ENCODE results near the gene OCA2. TPM values are rescaled to one million over a fixed set of nuclear protein-coding genes. Genes with fewer than 3 reads are reported as not detected.

The OCA2 gene
- total and polyA plus RNA-seq, 2 of the 4 experiments (the other 2 are of a cell fraction) = under 0.01 to 0.03 TPM

DNA sequence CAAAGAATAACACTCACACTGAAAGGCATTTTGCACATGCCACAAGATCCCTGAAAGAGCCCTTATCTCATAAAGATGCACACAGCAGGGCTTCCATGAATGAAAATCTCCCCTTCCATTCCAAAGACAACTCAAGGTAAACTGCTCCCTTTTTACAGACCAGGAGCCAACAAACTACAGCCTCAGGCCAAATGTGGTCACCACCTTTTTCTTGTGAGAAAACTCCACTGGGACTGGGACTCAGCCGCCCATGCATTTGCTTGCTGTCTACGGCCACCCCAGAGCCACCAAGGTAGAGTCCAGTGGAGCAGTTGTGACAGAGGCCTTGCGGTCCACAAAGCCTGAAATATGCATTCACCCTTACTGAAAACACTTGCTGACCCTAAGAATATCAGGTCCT is 334.8 kb downstream of the OCA2 start:
- H3K27ac ChIP-seq (ENCODE audit: insufficient read depth, low read length) = no peak overlapping the region
- ATAC-seq (ENCODE audit: low read depth) (no peak), DNase-seq (no peak)
- H4K5ac ChIP-seq (ENCODE audit: low read depth, low read length) = no peak overlapping the region
- H3K4me1 ChIP-seq (ENCODE audit: control insufficient read depth, insufficient read depth, low read length) = no peaks in the 10 kb centered on the region
- no peaks in the 10 kb centered on the region for H3K9me1 ChIP-seq (ENCODE audit: insufficient read depth, low read length)
- intact Hi-C loops (cut with micrococcal nuclease) (no loop called here), in situ Hi-C loops (cut with MboI; ENCODE audit: low sequenced_read_pairs) (no loop called here), dilution Hi-C loops (cut with HindIII; ENCODE audit: low sequenced_read_pairs, unreplicated experiment) (no loop called here)
- no peak overlapping the region for H2AK9ac ChIP-seq (replicated peaks; ENCODE audit: low read depth, low read length, poor library complexity)
- no peak overlapping the region for H2AK5ac ChIP-seq (ENCODE audit: low read depth, low read length)
- peaks cover 19% of the 10 kb centered on the region for H3K9me3 ChIP-seq (ENCODE audit: control insufficient read depth, insufficient read depth, low read length)
- WGBS, 2 experiments (ENCODE audit: extremely low coverage in 2 of 2, insufficient read length in 1 of 2) = no CpG with 5 or more reads among the region's 3 CpGs
- H3K14ac ChIP-seq (replicated peaks; ENCODE audit: low read depth, low read length) = no peak overlapping the region
- H3K56ac ChIP-seq (ENCODE audit: extremely low read depth, insufficient read depth, low read length) = no peak overlapping the region
- CTCF ChIA-PET = no interaction called here
- H3K27me3 ChIP-seq (ENCODE audit: control insufficient read depth, insufficient read depth, low read length) = no peaks in the 10 kb centered on the region
- TF ChIP-seq NFE2L2 (IDR thresholded peaks at IDR 0.05; ENCODE audit: low read depth, low read length) = no peak
- TF ChIP-seq FOS (IDR thresholded peaks at IDR 0.05; ENCODE audit: low read depth, low read length) = no peak
- TF ChIP-seq MAFK (IDR thresholded peaks at IDR 0.05; ENCODE audit: low read depth, low read length) = no peak
- TF ChIP-seq RFX5 (IDR thresholded peaks at IDR 0.05; ENCODE audit: low read depth, low read length) = no peak
- no peak for TF ChIP-seq CEBPB (IDR thresholded peaks at IDR 0.05; ENCODE audit: low read depth, low read length)
- TF ChIP-seq, protein P1, sequence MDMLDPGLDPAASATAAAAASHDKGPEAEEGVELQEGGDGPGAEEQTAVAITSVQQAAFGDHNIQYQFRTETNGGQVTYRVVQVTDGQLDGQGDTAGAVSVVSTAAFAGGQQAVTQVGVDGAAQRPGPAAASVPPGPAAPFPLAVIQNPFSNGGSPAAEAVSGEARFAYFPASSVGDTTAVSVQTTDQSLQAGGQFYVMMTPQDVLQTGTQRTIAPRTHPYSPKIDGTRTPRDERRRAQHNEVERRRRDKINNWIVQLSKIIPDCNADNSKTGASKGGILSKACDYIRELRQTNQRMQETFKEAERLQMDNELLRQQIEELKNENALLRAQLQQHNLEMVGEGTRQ (IDR thresholded peaks at IDR 0.05; ENCODE audit: low read depth, low read length) = no peak
- TF ChIP-seq RCOR1 (IDR thresholded peaks at IDR 0.05; ENCODE audit: insufficient replicate concordance, low read length) = no peak
- no peak for TF ChIP-seq CHD1 (IDR thresholded peaks at IDR 0.05; ENCODE audit: low read depth, low read length)
- TF ChIP-seq BHLHE40 (IDR thresholded peaks at IDR 0.05; ENCODE audit: low read depth, low read length) = no peak
- no peak for TF ChIP-seq MAZ (IDR thresholded peaks at IDR 0.05; ENCODE audit: borderline replicate concordance, low read depth, low read length)
- no peak for TF ChIP-seq SMC3 (IDR thresholded peaks at IDR 0.05; ENCODE audit: low read depth, low read length)
- TF ChIP-seq POLR2A (IDR thresholded peaks at IDR 0.05; ENCODE audit: low read depth, low read length) = no peak
- TF ChIP-seq, protein P2, sequence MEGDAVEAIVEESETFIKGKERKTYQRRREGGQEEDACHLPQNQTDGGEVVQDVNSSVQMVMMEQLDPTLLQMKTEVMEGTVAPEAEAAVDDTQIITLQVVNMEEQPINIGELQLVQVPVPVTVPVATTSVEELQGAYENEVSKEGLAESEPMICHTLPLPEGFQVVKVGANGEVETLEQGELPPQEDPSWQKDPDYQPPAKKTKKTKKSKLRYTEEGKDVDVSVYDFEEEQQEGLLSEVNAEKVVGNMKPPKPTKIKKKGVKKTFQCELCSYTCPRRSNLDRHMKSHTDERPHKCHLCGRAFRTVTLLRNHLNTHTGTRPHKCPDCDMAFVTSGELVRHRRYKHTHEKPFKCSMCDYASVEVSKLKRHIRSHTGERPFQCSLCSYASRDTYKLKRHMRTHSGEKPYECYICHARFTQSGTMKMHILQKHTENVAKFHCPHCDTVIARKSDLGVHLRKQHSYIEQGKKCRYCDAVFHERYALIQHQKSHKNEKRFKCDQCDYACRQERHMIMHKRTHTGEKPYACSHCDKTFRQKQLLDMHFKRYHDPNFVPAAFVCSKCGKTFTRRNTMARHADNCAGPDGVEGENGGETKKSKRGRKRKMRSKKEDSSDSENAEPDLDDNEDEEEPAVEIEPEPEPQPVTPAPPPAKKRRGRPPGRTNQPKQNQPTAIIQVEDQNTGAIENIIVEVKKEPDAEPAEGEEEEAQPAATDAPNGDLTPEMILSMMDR (conservative IDR thresholded peaks at IDR 0.05; ENCODE audit: low read depth, low read length) = no peak
- TF ChIP-seq, protein P3, sequence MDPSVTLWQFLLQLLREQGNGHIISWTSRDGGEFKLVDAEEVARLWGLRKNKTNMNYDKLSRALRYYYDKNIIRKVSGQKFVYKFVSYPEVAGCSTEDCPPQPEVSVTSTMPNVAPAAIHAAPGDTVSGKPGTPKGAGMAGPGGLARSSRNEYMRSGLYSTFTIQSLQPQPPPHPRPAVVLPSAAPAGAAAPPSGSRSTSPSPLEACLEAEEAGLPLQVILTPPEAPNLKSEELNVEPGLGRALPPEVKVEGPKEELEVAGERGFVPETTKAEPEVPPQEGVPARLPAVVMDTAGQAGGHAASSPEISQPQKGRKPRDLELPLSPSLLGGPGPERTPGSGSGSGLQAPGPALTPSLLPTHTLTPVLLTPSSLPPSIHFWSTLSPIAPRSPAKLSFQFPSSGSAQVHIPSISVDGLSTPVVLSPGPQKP (IDR thresholded peaks at IDR 0.05; ENCODE audit: borderline replicate concordance, low read depth, low read length) = no peak
- no peak for TF ChIP-seq RAD21 (IDR thresholded peaks at IDR 0.05; ENCODE audit: low read length)
- no peak for TF ChIP-seq MXI1 (IDR thresholded peaks at IDR 0.05; ENCODE audit: borderline replicate concordance, low read depth, low read length)
- H2BK5ac ChIP-seq (ENCODE audit: low read depth, low read length, poor library complexity, severe bottlenecking) = no peak overlapping the region
- no peak overlapping the region for H2BK20ac ChIP-seq (ENCODE audit: low read depth, low read length)
- no peak overlapping the region for H3K4me2 ChIP-seq (ENCODE audit: low read depth, low read length)
- H3K36me3 ChIP-seq (ENCODE audit: control insufficient read depth, insufficient read depth, low read length) = no peaks in the 10 kb centered on the region
- H3K9ac ChIP-seq (ENCODE audit: low read depth, low read length) = no peak overlapping the region
- H2BK120ac ChIP-seq (ENCODE audit: low read depth, low read length) = no peak overlapping the region
- POLR2A ChIA-PET (ENCODE audit: unreplicated experiment) = no interaction called here
- no peak overlapping the region for H3K4me3 ChIP-seq (ENCODE audit: insufficient read depth, low read depth, low read length)
- H3K18ac ChIP-seq (ENCODE audit: low read depth, low read length) = no peak overlapping the region
- no peak overlapping the region for H3K23ac ChIP-seq (ENCODE audit: low read depth, low read length)
- H3K79me1 ChIP-seq (ENCODE audit: low read depth in 1 of 2, low read length in 2 of 2) = no peaks in the 10 kb centered on the region
- BruUV-seq (replicated peaks) = no TSS peak
- H4K8ac ChIP-seq (ENCODE audit: low read depth in 2 of 2, low read length in 2 of 2) = no peak overlapping the region
- H3K4ac ChIP-seq (ENCODE audit: low read depth, low read length) = no peak overlapping the region
- no peak overlapping the region for H2BK15ac ChIP-seq (ENCODE audit: low read depth, low read length)
- no peak overlapping the region for H4K91ac ChIP-seq (ENCODE audit: insufficient read depth, low read depth, low read length)
- no peaks in the 10 kb centered on the region for H4K20me1 ChIP-seq (ENCODE audit: insufficient read depth, low read length)
- H2AFZ ChIP-seq (replicated peaks; ENCODE audit: low read length, poor library complexity) = no peak overlapping the region

Data from IMR-90 (cell line).